GM12891 (cell line): ENCODE data around the gene ZSWIM6.

Source experiments
- POLR2A ChIP-seq: IDR thresholded peaks from 2 replicates; pipeline ENCODE4 v1.6.1; 2011; ENCODE audit warnings: low read depth, low read length, control low read depth
- POLR2AphosphoS5 ChIP-seq: IDR thresholded peaks from 2 replicates; pipeline ENCODE4 v1.6.1; 2011; ENCODE audit warnings: low read depth, low read length, control low read depth
- POU2F2 ChIP-seq: IDR thresholded peaks from 2 replicates; pipeline ENCODE4 v1.6.1; 2011; ENCODE audit warnings: low read depth, mild to moderate bottlenecking, control low read depth, low read length, moderate library complexity
- TAF1 ChIP-seq: IDR thresholded peaks from 2 replicates; pipeline ENCODE4 v1.6.1; 2011; ENCODE audit warnings: low read depth, low read length, control low read depth

GRCh38 chr5:61498121-61498520, 166.1 kb downstream of the ZSWIM6 start:
- TF ChIP-seq POLR2AphosphoS5 (no peak), POLR2A (no peak), TAF1 (no peak), POU2F2 (no peak)
